ENCODE measurements around the gene TES.

DNA sequence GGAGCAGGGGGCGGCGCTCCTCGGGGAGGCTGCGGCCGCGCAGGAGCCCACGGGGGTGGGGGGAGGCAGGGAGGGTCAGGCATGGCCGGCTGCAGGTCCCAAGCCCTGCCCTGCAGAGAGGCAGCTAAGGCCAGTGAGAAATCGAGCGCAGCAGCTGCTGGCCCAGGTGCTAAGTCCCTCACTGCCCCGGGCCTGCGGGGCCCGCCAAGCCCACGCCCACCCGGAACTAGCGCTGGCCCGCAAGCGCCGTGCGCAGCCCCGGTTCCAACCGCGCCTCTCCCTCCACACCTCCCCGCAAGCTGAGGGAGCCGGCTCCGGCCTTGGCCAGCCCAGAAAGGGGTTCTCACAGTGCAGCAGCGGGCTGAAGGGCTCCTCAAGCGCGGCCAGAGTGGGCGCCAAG lies 28.3 kb upstream of the TES start:
- TF ChIP-seq, protein P1, sequence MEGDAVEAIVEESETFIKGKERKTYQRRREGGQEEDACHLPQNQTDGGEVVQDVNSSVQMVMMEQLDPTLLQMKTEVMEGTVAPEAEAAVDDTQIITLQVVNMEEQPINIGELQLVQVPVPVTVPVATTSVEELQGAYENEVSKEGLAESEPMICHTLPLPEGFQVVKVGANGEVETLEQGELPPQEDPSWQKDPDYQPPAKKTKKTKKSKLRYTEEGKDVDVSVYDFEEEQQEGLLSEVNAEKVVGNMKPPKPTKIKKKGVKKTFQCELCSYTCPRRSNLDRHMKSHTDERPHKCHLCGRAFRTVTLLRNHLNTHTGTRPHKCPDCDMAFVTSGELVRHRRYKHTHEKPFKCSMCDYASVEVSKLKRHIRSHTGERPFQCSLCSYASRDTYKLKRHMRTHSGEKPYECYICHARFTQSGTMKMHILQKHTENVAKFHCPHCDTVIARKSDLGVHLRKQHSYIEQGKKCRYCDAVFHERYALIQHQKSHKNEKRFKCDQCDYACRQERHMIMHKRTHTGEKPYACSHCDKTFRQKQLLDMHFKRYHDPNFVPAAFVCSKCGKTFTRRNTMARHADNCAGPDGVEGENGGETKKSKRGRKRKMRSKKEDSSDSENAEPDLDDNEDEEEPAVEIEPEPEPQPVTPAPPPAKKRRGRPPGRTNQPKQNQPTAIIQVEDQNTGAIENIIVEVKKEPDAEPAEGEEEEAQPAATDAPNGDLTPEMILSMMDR (conservative IDR thresholded peaks at IDR 0.05; ENCODE audit: low read depth in 2 of 2), result no peak
- no peak for TF ChIP-seq POLR2AphosphoS5 (IDR thresholded peaks at IDR 0.05; ENCODE audit: low read depth)
- no peak for TF ChIP-seq EZH2 (IDR thresholded peaks at IDR 0.05; ENCODE audit: low read depth, unreplicated experiment)
- no peak for TF ChIP-seq EZH2phosphoT487 (IDR thresholded peaks at IDR 0.05; ENCODE audit: unreplicated experiment)
- TF ChIP-seq, protein P2, sequence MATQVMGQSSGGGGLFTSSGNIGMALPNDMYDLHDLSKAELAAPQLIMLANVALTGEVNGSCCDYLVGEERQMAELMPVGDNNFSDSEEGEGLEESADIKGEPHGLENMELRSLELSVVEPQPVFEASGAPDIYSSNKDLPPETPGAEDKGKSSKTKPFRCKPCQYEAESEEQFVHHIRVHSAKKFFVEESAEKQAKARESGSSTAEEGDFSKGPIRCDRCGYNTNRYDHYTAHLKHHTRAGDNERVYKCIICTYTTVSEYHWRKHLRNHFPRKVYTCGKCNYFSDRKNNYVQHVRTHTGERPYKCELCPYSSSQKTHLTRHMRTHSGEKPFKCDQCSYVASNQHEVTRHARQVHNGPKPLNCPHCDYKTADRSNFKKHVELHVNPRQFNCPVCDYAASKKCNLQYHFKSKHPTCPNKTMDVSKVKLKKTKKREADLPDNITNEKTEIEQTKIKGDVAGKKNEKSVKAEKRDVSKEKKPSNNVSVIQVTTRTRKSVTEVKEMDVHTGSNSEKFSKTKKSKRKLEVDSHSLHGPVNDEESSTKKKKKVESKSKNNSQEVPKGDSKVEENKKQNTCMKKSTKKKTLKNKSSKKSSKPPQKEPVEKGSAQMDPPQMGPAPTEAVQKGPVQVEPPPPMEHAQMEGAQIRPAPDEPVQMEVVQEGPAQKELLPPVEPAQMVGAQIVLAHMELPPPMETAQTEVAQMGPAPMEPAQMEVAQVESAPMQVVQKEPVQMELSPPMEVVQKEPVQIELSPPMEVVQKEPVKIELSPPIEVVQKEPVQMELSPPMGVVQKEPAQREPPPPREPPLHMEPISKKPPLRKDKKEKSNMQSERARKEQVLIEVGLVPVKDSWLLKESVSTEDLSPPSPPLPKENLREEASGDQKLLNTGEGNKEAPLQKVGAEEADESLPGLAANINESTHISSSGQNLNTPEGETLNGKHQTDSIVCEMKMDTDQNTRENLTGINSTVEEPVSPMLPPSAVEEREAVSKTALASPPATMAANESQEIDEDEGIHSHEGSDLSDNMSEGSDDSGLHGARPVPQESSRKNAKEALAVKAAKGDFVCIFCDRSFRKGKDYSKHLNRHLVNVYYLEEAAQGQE (IDR thresholded peaks at IDR 0.05; ENCODE audit: unreplicated experiment), result no peak
- no peak for TF ChIP-seq CREB1 (CRISPR knock-in tag; IDR thresholded peaks at IDR 0.05; ENCODE audit: low read depth)
